A549 treated with RU486 at 1 μM for 4 hours (cell line): ENCODE results near the gene PDIK1L. TPM values are rescaled to one million over a fixed set of nuclear protein-coding genes. Genes with fewer than 3 reads are reported as not detected.

Source experiments
- total RNA-seq: library from RNA; stranded (reverse); fragments of 200-300 nt; extraction: Qiagen RNA extraction; gene quantifications from 5 replicates; pipeline ENCODE4 v1.2.3, GENCODE V29; 2022; ENCODE audit warnings: low read depth

Gene PDIK1L
- total RNA-seq, result 0.73 to 2.3 TPM (median 1.9 TPM) in 5 replicates

GRCh38 chr1:26111530-26112406, at the start of gene PDIK1L:
Gene PDIK1L, plus strand, starts transcription at chr1:26111824. Its CDS starts 2,485 bp downstream, at chr1:26114309.

GRCh38 chr1:26067432-26067911, 44.2 kb upstream of the PDIK1L start, which contains the start of gene TRIM63:
Gene TRIM63, minus strand, starts transcription at chr1:26067630. Its CDS starts 136 bp downstream, at chr1:26067494.

GRCh38 chr1:26158908-26159742, 47.5 kb downstream of the PDIK1L start, which contains the start of gene FAM110D:
Gene FAM110D, plus strand, starts transcription at chr1:26159079. Its CDS starts 2,213 bp downstream, at chr1:26161292.

GRCh38 chr1:26168410-26169197, 57.0 kb downstream of the PDIK1L start, which contains the start of gene C1orf232:
Gene C1orf232, minus strand, starts transcription at chr1:26168963. Its CDS starts 464 bp downstream, at chr1:26168499.

GRCh38 chr1:26169669-26170471, 58.2 kb downstream of the PDIK1L start, which contains the start of gene ZNF593:
Gene ZNF593, plus strand, starts transcription at chr1:26169908. Its CDS starts 76 bp downstream, at chr1:26169984.

GRCh38 chr1:26171084-26172072, 59.8 kb downstream of the PDIK1L start, which contains the start of gene ZNF593OS:
Gene ZNF593OS, minus strand, starts transcription at chr1:26171832. Its CDS starts 171 bp downstream, at chr1:26171661.

Other genes starting within 250 kb of the PDIK1L start
- gene PAQR7, start 236.1 kb upstream of the PDIK1L start, total RNA-seq, result 2.5 to 3.7 TPM (median 3.0 TPM) in 5 replicates
- 182 to 221 TPM (median 204 TPM) in 5 replicates for gene STMN1, start 205.4 kb upstream of the PDIK1L start, total RNA-seq
- gene PAFAH2, start 113.8 kb upstream of the PDIK1L start, total RNA-seq, result 6.1 to 7.9 TPM (median 6.8 TPM) in 5 replicates
- gene EXTL1, start 90.0 kb upstream of the PDIK1L start, total RNA-seq, result not detected in 5 replicates
- gene SLC30A2, start 65.7 kb upstream of the PDIK1L start, total RNA-seq, result 0.08 to 0.13 TPM in 2 of 5 replicates, not detected in the others
- 0.07 to 0.08 TPM in 2 of 5 replicates, not detected in the others for gene TRIM63, start 44.2 kb upstream of the PDIK1L start, total RNA-seq
- 0.06 TPM in 1 of 5 replicates, not detected in the others for gene FAM110D, start 47.3 kb downstream of the PDIK1L start, total RNA-seq
- not detected in 5 replicates for gene C1orf232, start 57.1 kb downstream of the PDIK1L start, total RNA-seq
- gene ZNF593, start 58.1 kb downstream of the PDIK1L start, total RNA-seq, result 52.3 to 67.9 TPM (median 66.6 TPM) in 5 replicates
- gene ZNF593OS, start 60.0 kb downstream of the PDIK1L start, total RNA-seq, result 0.36 TPM in 1 of 5 replicates, not detected in the others
- 0.13 to 0.35 TPM (median 0.30 TPM) in 5 replicates for gene CNKSR1, start 65.7 kb downstream of the PDIK1L start, total RNA-seq
- gene CATSPER4, start 78.8 kb downstream of the PDIK1L start, total RNA-seq, result not detected in 5 replicates
- gene CEP85, start 122.4 kb downstream of the PDIK1L start, total RNA-seq, result 12.2 to 15.1 TPM (median 13.6 TPM) in 5 replicates
- 116 to 199 TPM (median 158 TPM) in 5 replicates for gene SH3BGRL3, start 168.3 kb downstream of the PDIK1L start, total RNA-seq
- 11.1 to 17.7 TPM (median 16.8 TPM) in 5 replicates for gene UBXN11, start 194.8 kb downstream of the PDIK1L start, total RNA-seq
- gene CD52, start 206.1 kb downstream of the PDIK1L start, total RNA-seq, result not detected in 5 replicates
- gene CRYBG2, start 242.3 kb downstream of the PDIK1L start, total RNA-seq, result 0.48 to 2.0 TPM (median 1.4 TPM) in 5 replicates